ENCODE data around the gene CXCL8. TPM values are rescaled to one million over a fixed set of nuclear protein-coding genes. Genes with fewer than 3 reads are reported as not detected.

The CXCL8 gene
- total RNA-seq, 2 experiments from 2014 or later: 9.9 to 11.4 TPM

- no peaks in the 10 kb centered on the region for H3K9me3 ChIP-seq (ENCODE audit: control insufficient read depth in 1 of 2, insufficient read depth in 1 of 2, low read length in 2 of 2)
- DNase-seq: peak in 3 of 14 experiments; percentile 27 to 75 (median 64)
- POLR2A ChIA-PET: no interaction called here
- no peak for ATAC-seq (ENCODE audit: poor library complexity)
- intact Hi-C loops (cut with DNase I, micrococcal nuclease): no loop called here
- no peaks in the 10 kb centered on the region for H3K4me1 ChIP-seq (ENCODE audit: insufficient read depth, low read length)
- TF ChIP-seq CTCF (IDR thresholded peaks at IDR 0.05): no peak
- CTCF ChIA-PET: interaction anchor here (0.7 kb wide), 1 partner anchor 8 kb away, joined by 3 read pairs; no protein-coding TSS in a partner anchor
- no peaks in the 10 kb centered on the region for H3K36me3 ChIP-seq (ENCODE audit: insufficient read depth, low read length)
- no peaks in the 10 kb centered on the region for H3K4me1 Mint-ChIP-seq (ENCODE audit: low read depth)
- no peaks in the 10 kb centered on the region for H3K27me3 Mint-ChIP-seq
- no peak overlapping the region for H3K27ac Mint-ChIP-seq
- H3K27me3 ChIP-seq (ENCODE audit: control insufficient read depth in 1 of 2, insufficient read depth in 2 of 2, low read length in 2 of 2): no peaks in the 10 kb centered on the region
- no peak overlapping the region for H3K4me3 Mint-ChIP-seq
- no peaks in the 10 kb centered on the region for H3K9me3 Mint-ChIP-seq
- no peaks in the 10 kb centered on the region for H3K36me3 Mint-ChIP-seq (ENCODE audit: low read depth)
- no peak overlapping the region for H3K27ac ChIP-seq (ENCODE audit: low read depth in 1 of 2, low read length in 2 of 2)
- H3K4me3 ChIP-seq (ENCODE audit: low read length): no peak overlapping the region
These were observed 35.9 kb upstream of the CXCL8 start for GRCh38 chr4:73704314-73705055.

GRCh38 chr4:73705056-73705432, 35.3 kb upstream of the CXCL8 start:
- no peaks in the 10 kb centered on the region for H3K27me3 ChIP-seq (ENCODE audit: control insufficient read depth in 1 of 2, insufficient read depth in 2 of 2, low read length in 2 of 2)
- no peaks in the 10 kb centered on the region for H3K9me3 ChIP-seq (ENCODE audit: control insufficient read depth in 1 of 2, insufficient read depth in 1 of 2, low read length in 2 of 2)
- H3K4me1 ChIP-seq (ENCODE audit: insufficient read depth, low read length): no peaks in the 10 kb centered on the region
- intact Hi-C loops (cut with DNase I, micrococcal nuclease): no loop called here
- DNase-seq (no peak), ATAC-seq (ENCODE audit: poor library complexity) (no peak)
- ChIA-PET CTCF (interaction anchor here (0.7 kb wide), 1 partner anchor 8 kb away, joined by 3 read pairs; no protein-coding TSS in a partner anchor), POLR2A (no interaction called here)
- H3K27me3 Mint-ChIP-seq: no peaks in the 10 kb centered on the region
- TF ChIP-seq CTCF (IDR thresholded peaks at IDR 0.05): no peak
- no peak overlapping the region for H3K4me3 ChIP-seq (ENCODE audit: low read length)
- no peaks in the 10 kb centered on the region for H3K4me1 Mint-ChIP-seq (ENCODE audit: low read depth)
- no peak overlapping the region for H3K4me3 Mint-ChIP-seq
- H3K36me3 ChIP-seq (ENCODE audit: insufficient read depth, low read length): no peaks in the 10 kb centered on the region
- H3K27ac Mint-ChIP-seq: no peak overlapping the region
- no peak overlapping the region for H3K27ac ChIP-seq (ENCODE audit: low read depth in 1 of 2, low read length in 2 of 2)
- no peaks in the 10 kb centered on the region for H3K36me3 Mint-ChIP-seq (ENCODE audit: low read depth)
- no peaks in the 10 kb centered on the region for H3K9me3 Mint-ChIP-seq

GRCh38 chr4:73705721-73706120, 34.6 kb upstream of the CXCL8 start:
- ChIA-PET CTCF (no interaction called here), POLR2A (no interaction called here)
- no peak overlapping the region for H3K27ac Mint-ChIP-seq
- no peak overlapping the region for H3K4me3 Mint-ChIP-seq
- intact Hi-C loops (cut with DNase I, micrococcal nuclease): no loop called here
- no peak for ATAC-seq (ENCODE audit: poor library complexity)
- Histone ChIP-seq H3K27me3 (ENCODE audit: control insufficient read depth in 1 of 2, insufficient read depth in 2 of 2, low read length in 2 of 2) (no peaks in the 10 kb centered on the region), H3K9me3 (ENCODE audit: control insufficient read depth in 1 of 2, insufficient read depth in 1 of 2, low read length in 2 of 2) (no peaks in the 10 kb centered on the region), H3K27ac (ENCODE audit: low read depth in 1 of 2, low read length in 2 of 2) (no peak overlapping the region), H3K36me3 (ENCODE audit: insufficient read depth, low read length) (no peaks in the 10 kb centered on the region), H3K4me3 (ENCODE audit: low read length) (no peak overlapping the region), H3K4me1 (ENCODE audit: insufficient read depth, low read length) (no peaks in the 10 kb centered on the region)
- no peaks in the 10 kb centered on the region for H3K27me3 Mint-ChIP-seq
- H3K36me3 Mint-ChIP-seq (ENCODE audit: low read depth): no peaks in the 10 kb centered on the region
- DNase-seq: no peak
- H3K4me1 Mint-ChIP-seq (ENCODE audit: low read depth): no peaks in the 10 kb centered on the region
- no peaks in the 10 kb centered on the region for H3K9me3 Mint-ChIP-seq
- no peak for TF ChIP-seq CTCF (IDR thresholded peaks at IDR 0.05)
